MM.1S (cell line): ENCODE results near the gene SH3PXD2B.

ENCODE experiments used
- DNase-seq: peaks from one replicate; pipeline ENCODE4 v3.0.0-alpha.2; 2015
- H2AFZ ChIP-seq: fragments of 300-600 bp; sonication (generic); 2 replicates; pipeline ENCODE4 v1.6.0; 2016; ENCODE audit warnings: antibody characterized with exemption, low read length
- H3F3A ChIP-seq: fragments of 300-600 bp; sonication (generic); 2 replicates; pipeline ENCODE4 v1.6.1; 2016; ENCODE audit warnings: mild to moderate bottlenecking, antibody characterized with exemption, low read length, moderate library complexity, mixed read lengths; ENCODE audit not compliant: insufficient read depth
- H3K27ac ChIP-seq: fragments of 300-600 bp; sonication (generic); 2 replicates; pipeline ENCODE4 v1.5.1; 2016; ENCODE audit warnings: mild to moderate bottlenecking, low read length
- H3K27me3 ChIP-seq: fragments of 300-600 bp; sonication (generic); replicated peaks from 2 replicates; pipeline ENCODE4 v1.6.0; 2016; ENCODE audit warnings: low read length; ENCODE audit not compliant: insufficient read depth
- H3K36me3 ChIP-seq: fragments of 300-600 bp; sonication (generic); replicated peaks from 2 replicates; pipeline ENCODE4 v1.6.1; 2016; ENCODE audit warnings: mild to moderate bottlenecking, low read length, mixed read lengths; ENCODE audit not compliant: insufficient read depth
- H3K4me1 ChIP-seq: fragments of 300-600 bp; sonication (generic); 2 replicates; pipeline ENCODE4 v1.6.1; 2016; ENCODE audit warnings: low read length, mixed read lengths
- H3K4me2 ChIP-seq: fragments of 300-600 bp; sonication (generic); 2 replicates; pipeline ENCODE4 v1.6.0; 2016; ENCODE audit warnings: low read depth, low read length
- H3K4me3 ChIP-seq: fragments of 300-600 bp; sonication (generic); 2 replicates; pipeline ENCODE4 v1.5.1; 2016; ENCODE audit warnings: low read length, mixed read lengths
- H3K79me2 ChIP-seq: fragments of 300-600 bp; sonication (generic); 2 replicates; pipeline ENCODE4 v1.6.1; 2016; ENCODE audit warnings: mixed run types, low read length, mixed read lengths
- H3K9ac ChIP-seq: fragments of 300-600 bp; sonication (generic); 2 replicates; pipeline ENCODE4 v1.6.1; 2016; ENCODE audit warnings: low read length, mixed read lengths
- H3K9me2 ChIP-seq: fragments of 300-600 bp; sonication (generic); replicated peaks from 2 replicates; pipeline ENCODE4 v1.6.1; 2016; ENCODE audit warnings: mild to moderate bottlenecking, low read length, mixed read lengths; ENCODE audit not compliant: insufficient read depth
- H3K9me3 ChIP-seq: fragments of 300-600 bp; sonication (generic); replicated peaks from 2 replicates; pipeline ENCODE4 v1.6.1; 2016; ENCODE audit warnings: mild to moderate bottlenecking, low read length, mixed read lengths; ENCODE audit not compliant: insufficient read depth
- H4K20me1 ChIP-seq: fragments of 300-600 bp; sonication (generic); 2 replicates; pipeline ENCODE4 v1.6.1; 2016; ENCODE audit warnings: mild to moderate bottlenecking, low read length, moderate library complexity, mixed read lengths; ENCODE audit not compliant: insufficient read depth
- EZH2 ChIP-seq: fragments of 300-600 bp; sonication (generic); optimal IDR thresholded peaks from 2 replicates; pipeline ENCODE3; 2017; ENCODE audit warnings: low read depth, mild to moderate bottlenecking, antibody characterized with exemption, low read length, mixed read lengths
- EZH2phosphoT487 ChIP-seq: fragments of 300-600 bp; sonication (generic); IDR thresholded peaks from 2 replicates; pipeline ENCODE4 v1.6.1; 2018; ENCODE audit warnings: antibody characterized with exemption, low read length
- TF ChIP-seq, protein P1 (sequence below): fragments of 300-600 bp; sonication (generic); IDR thresholded peaks from 2 replicates; pipeline ENCODE4 v1.5.1; 2016; ENCODE audit warnings: antibody characterized with exemption, low read length, mixed read lengths

SH3PXD2B gene

DNA sequence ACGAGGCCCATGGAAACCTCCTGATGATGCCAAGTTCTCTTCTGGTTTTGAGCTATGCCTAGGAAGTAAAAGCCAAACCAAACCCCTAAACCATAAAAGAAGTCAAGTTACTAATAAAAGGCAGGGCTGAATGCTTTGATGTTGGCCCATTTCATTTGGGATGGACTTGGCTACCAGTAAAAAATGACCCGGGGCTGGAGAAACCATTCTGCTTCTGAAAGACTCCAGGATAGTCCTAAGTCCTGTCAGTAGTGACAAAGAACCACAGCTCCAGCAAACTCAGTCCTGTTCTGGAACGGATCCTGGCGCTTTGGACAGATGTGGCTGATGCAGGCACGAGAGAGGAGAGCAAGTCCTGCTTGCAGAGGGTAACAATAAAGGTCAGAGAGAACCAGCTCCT lies 68.6 kb downstream of the SH3PXD2B start:
- H3K27ac ChIP-seq = no peak overlapping the region
- TF ChIP-seq EZH2 (no peak), EZH2phosphoT487 (no peak)
- TF ChIP-seq, protein P1, sequence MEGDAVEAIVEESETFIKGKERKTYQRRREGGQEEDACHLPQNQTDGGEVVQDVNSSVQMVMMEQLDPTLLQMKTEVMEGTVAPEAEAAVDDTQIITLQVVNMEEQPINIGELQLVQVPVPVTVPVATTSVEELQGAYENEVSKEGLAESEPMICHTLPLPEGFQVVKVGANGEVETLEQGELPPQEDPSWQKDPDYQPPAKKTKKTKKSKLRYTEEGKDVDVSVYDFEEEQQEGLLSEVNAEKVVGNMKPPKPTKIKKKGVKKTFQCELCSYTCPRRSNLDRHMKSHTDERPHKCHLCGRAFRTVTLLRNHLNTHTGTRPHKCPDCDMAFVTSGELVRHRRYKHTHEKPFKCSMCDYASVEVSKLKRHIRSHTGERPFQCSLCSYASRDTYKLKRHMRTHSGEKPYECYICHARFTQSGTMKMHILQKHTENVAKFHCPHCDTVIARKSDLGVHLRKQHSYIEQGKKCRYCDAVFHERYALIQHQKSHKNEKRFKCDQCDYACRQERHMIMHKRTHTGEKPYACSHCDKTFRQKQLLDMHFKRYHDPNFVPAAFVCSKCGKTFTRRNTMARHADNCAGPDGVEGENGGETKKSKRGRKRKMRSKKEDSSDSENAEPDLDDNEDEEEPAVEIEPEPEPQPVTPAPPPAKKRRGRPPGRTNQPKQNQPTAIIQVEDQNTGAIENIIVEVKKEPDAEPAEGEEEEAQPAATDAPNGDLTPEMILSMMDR = no peak
- no peak overlapping the region for H3K4me2 ChIP-seq
- no peaks in the 10 kb centered on the region for H3F3A ChIP-seq
- no peak overlapping the region for H3K4me3 ChIP-seq
- no peaks in the 10 kb centered on the region for H3K36me3 ChIP-seq
- H4K20me1 ChIP-seq = no peaks in the 10 kb centered on the region
- H3K9me3 ChIP-seq = no peaks in the 10 kb centered on the region
- H3K9ac ChIP-seq = no peak overlapping the region
- H3K9me2 ChIP-seq = no peaks in the 10 kb centered on the region
- DNase-seq = no peak
- H3K27me3 ChIP-seq = no peaks in the 10 kb centered on the region
- H2AFZ ChIP-seq = no peak overlapping the region
- no peaks in the 10 kb centered on the region for H3K4me1 ChIP-seq
- H3K79me2 ChIP-seq = no peaks in the 10 kb centered on the region

DNA sequence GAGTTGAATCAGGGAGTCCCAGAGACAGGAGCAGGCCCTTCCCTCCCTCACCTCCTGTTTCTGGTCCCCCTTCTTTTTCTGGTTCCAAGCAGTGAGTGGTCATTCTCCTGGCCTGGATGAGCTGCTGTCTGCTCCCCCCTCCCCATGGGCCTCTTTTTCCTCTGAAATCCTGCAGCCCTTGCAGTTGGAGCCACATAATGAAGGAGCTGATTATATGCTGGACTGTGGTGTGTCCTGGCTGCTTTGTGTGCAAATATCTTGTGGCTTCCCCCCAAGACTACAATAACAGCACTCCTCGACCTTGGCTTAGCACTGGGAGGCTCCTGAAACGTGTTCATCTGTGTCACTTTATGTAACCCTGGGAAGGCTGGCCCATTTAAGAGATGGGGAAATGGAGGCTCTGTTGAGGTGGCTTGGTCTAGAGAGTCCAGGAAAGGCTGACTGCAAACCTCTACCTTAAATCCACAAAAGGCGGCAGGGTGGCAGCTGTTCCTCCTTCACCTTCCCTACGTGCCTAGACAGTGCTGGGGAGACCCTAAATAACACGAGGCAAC lies 69.2 kb downstream of the SH3PXD2B start:
- Histone ChIP-seq H3K9me2 (no peaks in the 10 kb centered on the region), H2AFZ (no peak overlapping the region), H3K27ac (no peak overlapping the region), H3K4me3 (no peak overlapping the region), H3K36me3 (no peaks in the 10 kb centered on the region), H3K4me1 (no peaks in the 10 kb centered on the region), H3K27me3 (no peaks in the 10 kb centered on the region), H3K9me3 (no peaks in the 10 kb centered on the region), H3F3A (no peaks in the 10 kb centered on the region), H3K9ac (no peak overlapping the region), H4K20me1 (no peaks in the 10 kb centered on the region), H3K79me2 (no peaks in the 10 kb centered on the region), H3K4me2 (no peak overlapping the region)
- no peak for DNase-seq
- TF ChIP-seq EZH2 (no peak), EZH2phosphoT487 (no peak)
- TF ChIP-seq, protein P1 = no peak

DNA sequence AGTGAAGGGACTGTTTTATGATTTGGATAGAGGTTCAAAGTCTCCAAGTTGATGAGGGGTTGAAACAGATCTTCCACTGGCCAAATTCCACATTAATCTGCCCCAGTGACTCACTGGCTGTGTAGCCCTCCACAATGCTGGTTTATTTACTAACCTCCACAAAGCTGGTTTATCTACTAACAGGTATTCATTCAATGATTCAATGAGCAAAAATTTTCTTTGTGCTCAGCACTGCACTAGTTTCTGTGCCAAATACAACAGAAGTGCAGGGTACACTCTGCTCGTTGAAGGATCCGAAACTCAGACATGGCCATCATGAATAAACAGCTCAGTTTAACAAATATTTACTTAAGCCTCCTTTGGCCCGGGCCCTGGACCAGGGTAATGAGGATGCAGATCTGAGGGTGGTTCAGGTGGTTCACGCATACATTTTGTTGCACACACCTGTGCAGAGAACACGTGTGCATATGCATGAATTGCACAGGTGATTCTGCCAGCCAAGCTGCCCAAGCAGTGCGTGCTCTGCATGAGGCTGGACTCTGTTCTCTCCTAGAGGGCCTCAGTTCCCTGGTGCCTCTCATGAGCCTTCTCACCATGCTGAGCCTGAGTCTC lies 71.0 kb downstream of the SH3PXD2B start:
- Histone ChIP-seq H3K4me2 (no peak overlapping the region), H2AFZ (no peak overlapping the region), H3K9me2 (no peaks in the 10 kb centered on the region), H3K4me3 (no peak overlapping the region), H3K27me3 (no peaks in the 10 kb centered on the region), H3K27ac (no peak overlapping the region), H3K9me3 (no peaks in the 10 kb centered on the region), H3K9ac (no peak overlapping the region), H3K79me2 (no peaks in the 10 kb centered on the region), H3K36me3 (no peaks in the 10 kb centered on the region), H3K4me1 (no peaks in the 10 kb centered on the region), H3F3A (no peaks in the 10 kb centered on the region), H4K20me1 (no peaks in the 10 kb centered on the region)
- DNase-seq = no peak
- TF ChIP-seq EZH2 (no peak), EZH2phosphoT487 (no peak)
- TF ChIP-seq, protein P1 = no peak
